Stimulated activated CD4-positive, alpha-beta T cell treated with anti-CD3 and anti-CD28 coated beads, Interleukin-4, amount 100 ng/mL, for 48 hours (primary cell): ENCODE data around the gene ADAMTS9.

ENCODE experiments used
- DNase-seq, 2 donors: peaks; one replicate each; pipeline ENCODE4 v3.0.0-alpha.2; 2020; ENCODE audit warnings: low read depth in 2 of 2

ADAMTS9 gene, protein sequence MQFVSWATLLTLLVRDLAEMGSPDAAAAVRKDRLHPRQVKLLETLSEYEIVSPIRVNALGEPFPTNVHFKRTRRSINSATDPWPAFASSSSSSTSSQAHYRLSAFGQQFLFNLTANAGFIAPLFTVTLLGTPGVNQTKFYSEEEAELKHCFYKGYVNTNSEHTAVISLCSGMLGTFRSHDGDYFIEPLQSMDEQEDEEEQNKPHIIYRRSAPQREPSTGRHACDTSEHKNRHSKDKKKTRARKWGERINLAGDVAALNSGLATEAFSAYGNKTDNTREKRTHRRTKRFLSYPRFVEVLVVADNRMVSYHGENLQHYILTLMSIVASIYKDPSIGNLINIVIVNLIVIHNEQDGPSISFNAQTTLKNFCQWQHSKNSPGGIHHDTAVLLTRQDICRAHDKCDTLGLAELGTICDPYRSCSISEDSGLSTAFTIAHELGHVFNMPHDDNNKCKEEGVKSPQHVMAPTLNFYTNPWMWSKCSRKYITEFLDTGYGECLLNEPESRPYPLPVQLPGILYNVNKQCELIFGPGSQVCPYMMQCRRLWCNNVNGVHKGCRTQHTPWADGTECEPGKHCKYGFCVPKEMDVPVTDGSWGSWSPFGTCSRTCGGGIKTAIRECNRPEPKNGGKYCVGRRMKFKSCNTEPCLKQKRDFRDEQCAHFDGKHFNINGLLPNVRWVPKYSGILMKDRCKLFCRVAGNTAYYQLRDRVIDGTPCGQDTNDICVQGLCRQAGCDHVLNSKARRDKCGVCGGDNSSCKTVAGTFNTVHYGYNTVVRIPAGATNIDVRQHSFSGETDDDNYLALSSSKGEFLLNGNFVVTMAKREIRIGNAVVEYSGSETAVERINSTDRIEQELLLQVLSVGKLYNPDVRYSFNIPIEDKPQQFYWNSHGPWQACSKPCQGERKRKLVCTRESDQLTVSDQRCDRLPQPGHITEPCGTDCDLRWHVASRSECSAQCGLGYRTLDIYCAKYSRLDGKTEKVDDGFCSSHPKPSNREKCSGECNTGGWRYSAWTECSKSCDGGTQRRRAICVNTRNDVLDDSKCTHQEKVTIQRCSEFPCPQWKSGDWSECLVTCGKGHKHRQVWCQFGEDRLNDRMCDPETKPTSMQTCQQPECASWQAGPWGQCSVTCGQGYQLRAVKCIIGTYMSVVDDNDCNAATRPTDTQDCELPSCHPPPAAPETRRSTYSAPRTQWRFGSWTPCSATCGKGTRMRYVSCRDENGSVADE (N-terminal part only)

DNA sequence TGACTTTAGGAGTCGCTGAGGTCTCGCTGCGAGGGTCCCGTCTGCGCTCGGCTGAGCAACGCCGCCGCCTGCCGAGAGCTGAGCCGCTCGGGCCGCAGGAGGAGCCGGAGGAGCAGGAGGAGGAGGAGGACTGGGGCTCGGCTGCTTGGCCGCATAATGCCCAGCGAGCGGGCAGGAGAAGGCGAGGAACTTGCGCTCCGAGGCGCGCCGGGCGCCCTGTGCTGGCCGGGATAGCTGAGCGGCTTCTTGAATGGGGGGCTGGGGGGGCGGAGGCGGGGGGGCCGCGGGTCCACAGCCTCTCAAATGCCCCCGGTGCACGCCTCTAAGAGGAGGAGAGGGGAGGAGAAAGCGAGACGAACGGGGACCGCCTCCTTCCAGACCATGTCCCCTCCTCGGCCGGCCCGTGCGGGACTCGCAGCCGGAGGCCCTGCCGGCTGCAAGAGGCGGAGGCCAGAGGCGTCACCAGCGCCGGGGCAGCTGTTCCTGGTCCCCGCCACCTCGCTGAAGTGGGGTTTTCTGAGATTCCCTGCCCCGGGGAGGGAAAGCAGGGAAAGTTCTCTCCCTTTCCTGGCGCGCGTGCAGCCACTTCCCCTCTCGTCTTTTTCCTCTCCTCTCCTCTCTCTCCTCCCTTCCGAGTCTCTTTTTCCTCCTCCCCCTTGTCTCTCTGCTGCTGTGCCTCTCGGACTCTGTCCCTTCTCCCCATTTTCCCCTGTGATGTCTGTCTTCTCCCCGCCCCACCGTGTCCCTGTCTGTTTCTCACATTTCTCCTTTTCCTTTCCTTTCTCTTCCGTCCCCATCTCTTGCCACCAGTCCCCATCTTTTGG, at the start of gene ADAMTS9:
Gene ADAMTS9 (minus strand): TSS at position 220 of the 824 bp plus-strand sequence. CDS start 343 bp downstream, outside the sequence.
- no peak for DNase-seq

DNA sequence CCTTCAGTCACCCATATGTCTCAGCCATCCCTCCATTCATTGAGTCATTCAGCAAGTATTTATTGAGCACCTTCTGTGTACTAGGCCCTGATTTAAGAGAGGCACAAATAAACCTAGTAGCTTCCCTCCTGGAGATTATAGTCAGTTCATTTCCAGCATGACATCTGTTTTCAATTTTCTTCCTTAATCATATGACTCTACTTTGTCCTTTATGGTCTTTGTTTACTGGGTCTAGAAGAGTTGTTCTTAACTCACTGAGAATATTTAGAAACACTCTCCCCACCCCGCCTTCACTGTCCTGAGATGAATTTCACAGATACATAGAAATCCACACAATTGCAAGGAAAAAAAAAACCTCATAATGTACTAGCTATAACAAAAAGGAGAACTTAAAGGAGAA, 44.8 kb upstream of the ADAMTS9 start:
- no peak for DNase-seq

DNA sequence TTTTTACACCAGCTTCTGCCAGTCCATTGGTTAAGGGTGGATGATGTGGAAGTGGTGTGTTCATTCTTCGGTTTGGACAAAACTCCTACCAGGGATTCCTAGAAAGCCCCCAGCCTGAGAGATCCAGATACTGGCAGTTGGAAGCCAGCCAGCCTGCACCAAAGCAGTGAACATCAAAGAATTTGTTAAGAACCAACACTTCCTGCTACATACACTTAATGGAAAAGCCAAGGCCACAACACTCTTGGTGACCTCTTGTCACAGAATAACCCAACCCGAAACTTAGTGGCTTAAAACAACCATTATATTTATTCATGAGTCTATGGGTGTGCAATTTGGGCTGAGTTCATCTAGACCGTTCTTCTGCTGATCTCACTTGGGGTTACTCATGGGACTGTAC, 42.9 kb upstream of the ADAMTS9 start:
- DNase-seq, result no peak

DNA sequence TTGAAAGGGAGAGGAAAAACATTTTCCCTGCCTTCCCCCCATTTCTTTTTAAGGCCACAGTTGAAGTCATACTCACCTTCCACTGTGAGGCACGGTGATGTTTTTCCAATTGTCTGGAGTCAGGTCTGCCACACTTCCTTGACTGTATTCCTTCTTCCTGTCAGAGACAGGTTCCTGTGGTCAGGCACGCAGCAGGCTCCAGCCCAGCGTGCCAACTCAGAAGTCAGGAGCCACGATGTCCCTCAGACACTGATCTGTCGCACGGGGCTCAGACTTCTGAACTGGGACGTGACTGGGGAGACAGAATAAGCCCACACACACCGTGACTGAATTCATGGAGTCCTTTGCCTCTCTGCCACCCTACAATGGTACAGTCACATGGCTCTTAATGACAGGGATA, 41.2 kb upstream of the ADAMTS9 start:
- no peak for DNase-seq

DNA sequence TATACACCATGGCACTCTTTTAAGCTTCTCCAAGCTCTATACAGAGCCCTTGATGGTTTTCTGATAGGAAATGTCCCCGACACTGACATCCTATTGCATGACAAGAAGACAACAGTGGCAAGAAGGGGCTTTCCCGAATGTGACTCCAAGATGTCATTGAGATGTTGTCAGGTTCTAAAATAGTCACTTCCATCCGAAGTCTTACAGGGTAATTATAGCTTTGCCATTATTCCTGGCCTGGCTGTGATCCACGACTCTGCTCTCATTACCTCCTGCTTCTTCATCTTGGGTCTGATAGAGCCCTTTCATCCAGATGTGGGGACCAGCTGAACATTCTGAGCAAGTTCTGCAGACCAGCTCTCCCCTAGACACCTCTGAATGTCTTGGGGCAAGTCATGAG, 40.6 kb upstream of the ADAMTS9 start:
- no peak for DNase-seq

DNA sequence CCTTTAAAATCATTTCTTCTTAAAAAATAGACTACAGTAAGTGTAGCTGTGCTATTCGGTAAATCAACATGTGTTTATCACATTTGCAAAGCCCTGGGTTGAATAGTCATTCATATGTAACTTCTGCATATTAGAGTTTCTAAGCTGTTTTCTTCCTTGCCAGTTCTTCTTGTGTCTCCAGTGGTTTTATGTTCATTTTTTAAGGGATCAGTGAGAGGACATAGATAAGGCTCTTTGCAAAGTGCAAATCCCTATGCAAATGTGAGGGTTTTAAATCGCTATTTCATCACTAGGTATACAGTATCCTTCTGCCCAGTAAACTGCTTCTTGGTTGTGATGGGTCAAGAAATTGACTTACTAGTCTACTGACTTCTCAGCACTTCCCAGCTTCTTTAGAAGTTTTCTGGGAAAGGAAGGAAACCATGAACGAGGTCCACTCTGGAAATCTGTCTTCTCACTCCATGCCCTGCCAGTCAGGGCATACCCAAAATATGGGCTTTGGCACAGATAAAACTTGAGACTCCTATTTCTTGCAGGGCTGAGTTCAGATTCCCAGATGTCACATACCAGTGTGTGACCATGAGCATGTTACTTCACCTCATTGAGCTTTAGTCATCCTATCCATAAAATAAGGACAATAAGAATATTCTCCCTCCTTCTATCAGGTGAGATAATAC, 38.8 kb upstream of the ADAMTS9 start:
- no peak for DNase-seq

DNA sequence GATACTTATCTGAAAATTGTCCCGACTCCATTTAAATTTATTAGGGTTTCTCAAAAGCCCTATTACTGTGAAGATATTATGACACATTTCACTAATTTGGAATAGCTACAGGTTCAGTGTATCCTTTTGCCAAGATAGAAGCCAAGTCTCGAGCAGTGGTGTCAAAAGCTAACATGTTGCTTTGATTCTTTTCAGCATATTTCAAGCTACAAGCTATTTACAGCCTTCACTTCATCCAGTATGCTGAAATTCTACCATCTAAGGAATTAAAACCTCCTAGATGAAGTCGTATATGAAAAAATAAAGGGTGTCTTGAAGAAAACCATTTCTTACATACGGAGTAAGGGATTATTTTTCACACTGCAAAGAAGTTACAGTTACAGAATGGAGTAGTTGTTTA, 31.2 kb upstream of the ADAMTS9 start:
- DNase-seq, result no peak

DNA sequence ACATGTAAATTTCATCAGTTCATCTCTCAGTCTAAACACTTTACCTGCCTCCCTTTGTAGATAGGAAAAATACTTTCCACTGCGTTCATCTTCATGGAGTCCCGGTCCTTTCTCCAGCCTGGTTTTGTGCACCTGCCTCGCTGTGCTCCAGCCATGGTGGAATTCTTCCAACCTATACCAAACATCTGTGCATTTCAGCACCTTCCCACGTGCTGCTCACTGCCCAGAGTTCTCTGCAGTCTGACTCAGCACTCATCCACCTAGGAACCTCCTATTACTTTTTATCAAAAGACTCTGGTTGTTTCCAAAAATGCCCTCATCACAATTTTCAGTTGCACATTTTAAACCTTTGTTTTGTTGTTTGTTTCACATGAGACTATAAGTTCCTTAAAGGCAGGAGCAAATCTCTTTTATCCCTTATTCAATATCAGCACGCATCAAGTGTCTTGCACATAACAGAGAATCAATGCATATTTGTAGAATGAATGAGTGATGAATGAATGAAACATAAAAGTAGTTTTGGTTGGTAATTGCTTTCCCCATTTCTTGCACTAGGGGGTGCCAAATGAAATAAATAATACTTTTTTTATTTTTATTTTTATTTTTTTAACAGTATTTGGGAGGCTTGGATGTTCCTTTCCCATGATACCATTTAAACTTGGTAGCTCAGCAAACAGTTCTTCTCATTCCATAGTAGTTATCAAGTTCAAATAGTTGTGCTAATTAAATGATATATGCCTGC, 30.2 kb upstream of the ADAMTS9 start:
- DNase-seq, result no peak

DNA sequence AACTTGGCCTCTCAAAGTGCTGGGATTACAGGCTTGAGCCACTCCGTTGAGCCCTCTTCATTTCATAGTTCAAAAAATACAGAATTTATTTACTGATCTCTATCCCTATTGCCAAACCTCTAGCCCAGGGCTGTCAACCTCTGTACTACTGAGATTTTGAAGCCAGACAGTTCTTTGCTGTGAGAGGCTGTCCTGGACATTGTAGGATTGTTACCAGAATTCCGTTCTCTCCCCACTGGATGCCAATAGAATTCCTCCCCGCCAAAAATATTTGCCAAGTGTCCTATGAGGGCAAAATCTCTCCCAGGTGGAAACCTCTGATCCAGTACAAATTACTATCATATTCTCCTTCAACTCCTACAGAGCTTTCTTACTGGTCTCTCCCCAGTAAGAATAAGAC, 29.6 kb upstream of the ADAMTS9 start:
- DNase-seq, result no peak

DNA sequence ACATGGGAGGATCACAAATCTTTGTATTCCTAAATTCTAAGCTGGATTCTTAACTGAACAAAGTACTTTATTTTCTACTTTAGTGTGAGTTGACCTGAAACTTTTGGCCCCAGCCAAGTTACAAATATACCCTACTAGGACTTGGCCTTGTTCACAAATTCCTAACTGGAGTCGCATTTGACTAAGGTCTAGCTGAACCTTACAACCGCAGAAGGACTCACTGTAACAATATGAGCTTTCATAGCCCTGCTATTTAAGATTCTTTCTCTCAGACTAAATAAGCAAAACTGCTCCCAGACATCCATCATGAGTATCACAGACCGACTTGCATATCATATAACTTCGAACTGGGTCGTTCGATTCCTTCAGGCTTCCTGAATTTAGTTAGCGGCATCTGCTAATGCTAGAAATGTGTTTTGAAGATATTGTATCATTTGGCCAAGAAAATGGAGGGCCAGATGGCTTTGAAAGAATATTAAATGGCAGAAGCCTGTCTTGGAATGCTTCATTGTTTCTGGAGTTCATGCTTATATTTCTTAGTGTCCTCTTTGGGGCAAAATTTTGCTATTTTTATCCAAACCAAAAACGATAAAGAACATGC, 28.4 kb upstream of the ADAMTS9 start:
- no peak for DNase-seq

DNA sequence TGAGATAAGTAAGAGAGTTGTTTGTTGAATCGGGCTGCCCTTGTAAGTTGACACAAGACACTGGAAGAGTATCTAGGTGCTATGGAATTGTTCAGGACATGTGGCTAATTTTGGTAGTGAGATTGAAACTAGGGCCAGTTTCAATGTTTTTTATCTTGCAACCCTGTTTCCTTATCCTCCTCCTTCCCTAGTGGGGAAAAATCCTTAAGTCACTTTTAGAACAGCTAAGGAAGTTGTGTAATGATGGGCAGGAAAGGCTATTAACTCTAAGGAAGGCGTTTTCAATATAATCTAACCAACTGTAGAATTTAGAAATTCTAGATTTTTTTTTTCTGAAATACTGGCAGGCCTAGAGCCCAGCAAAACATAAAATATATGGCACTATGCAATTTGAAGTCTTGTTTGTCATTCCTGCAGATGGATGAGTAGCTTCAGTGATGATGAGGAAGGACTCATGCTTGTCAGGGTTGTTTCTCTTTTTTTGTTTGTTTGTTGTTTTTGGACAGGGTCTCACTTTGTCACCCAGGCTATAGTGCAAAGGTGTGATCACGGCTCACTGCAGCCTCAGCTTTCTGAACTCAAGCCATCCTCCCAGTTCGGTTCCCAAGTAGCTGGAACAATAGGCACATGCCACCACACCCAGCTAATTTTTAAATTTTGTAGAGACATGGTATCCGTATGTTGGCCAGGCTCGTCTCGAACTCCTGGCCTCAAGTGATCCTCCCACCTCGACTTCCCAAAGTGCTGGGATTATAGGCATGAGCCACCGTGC, 27.6 kb upstream of the ADAMTS9 start:
- DNase-seq, result no peak

DNA sequence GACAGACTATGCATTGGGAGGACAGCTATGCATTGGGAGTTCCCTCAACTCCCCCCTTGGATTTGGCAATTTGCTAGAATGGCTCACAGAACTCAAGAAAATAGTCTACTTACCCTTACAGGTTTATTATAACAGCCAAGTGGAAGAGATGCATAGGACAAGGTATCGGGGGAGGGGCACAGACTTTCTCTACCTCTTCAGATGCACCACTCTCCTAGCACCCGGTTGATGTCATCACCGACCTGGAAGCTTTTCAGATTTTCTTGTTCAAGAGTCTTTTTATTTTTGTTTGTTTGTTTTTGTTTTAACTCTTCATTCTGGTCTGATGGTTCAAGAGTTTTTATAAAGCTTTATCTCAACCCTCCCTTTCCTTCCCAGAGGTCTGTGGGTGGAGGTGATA, 20.7 kb upstream of the ADAMTS9 start:
- no peak for DNase-seq

DNA sequence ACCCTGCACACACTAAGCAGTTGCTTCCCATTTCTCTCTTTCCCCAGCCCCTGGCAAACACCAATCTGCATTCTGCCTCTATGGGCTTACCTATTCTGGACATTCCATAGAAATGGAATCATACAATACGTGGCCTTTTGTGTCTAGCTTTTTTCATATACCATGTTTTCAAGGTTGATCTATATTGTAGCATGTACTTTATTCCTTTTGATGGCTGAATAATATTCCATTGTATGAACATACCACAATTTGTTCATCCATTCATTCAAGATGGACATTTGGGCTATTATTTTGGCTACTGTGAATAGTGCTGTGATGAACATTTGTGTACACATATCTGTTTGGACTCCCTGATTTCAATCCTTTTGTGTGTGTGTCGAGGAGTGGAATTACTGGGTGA, 18.1 kb upstream of the ADAMTS9 start:
- no peak for DNase-seq

DNA sequence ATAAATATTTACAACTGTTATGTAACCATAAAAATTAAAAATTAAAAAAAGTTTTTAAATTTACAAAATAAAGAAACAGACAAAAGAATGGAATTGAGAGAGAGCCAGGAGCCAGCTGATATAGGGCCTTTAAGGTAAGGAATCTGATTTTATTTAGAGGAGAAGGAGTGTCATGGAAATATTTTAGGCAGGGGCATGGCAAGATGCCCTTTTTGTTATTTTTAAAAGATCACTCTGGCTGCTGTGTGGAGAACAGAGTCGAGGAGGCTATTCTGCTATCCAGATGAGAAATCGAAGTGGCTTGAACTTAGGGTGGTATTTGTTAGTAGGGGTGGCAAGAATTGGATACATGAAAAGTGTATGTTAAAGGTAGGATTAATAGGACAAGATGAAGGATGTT, 9.1 kb upstream of the ADAMTS9 start:
- no peak for DNase-seq

DNA sequence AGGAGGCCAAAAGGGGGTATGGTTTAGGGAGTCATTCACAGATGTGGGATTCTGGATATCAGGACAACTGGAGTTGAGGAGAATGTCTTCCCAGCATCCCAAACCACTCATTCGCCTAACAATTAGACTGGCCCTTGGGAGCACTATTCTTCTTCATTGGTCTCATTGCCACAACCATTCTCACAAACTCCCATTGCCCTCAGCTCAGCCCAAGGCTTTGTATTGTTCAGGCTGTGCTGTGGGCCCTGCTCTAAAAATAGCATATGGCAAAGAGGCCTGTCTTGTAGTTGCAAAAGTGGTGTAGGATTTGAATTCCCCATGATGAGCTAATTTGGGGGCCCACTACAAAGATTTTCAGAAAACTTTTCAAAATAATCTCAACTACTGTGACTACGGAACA, 6.3 kb upstream of the ADAMTS9 start:
- no peak for DNase-seq

DNA sequence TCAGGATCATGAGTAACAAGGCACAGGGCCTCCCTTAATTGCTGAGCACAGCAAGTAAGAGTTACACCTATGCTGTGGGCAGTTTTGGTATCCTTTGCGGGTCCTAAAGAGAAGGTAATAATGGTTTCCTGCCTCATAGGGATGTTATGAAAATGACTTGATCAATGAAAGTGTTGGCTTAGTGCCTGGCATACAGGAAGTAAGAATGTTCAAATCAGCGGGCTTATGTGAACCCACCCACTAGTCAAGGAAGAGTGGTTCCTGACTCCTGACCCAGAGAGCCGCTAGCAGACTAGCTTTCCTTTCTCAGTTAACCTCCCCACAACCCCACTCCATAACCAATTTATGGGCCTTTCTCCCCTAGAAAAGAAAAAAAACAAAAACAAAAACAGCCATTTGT, 5.2 kb upstream of the ADAMTS9 start:
- no peak for DNase-seq

DNA sequence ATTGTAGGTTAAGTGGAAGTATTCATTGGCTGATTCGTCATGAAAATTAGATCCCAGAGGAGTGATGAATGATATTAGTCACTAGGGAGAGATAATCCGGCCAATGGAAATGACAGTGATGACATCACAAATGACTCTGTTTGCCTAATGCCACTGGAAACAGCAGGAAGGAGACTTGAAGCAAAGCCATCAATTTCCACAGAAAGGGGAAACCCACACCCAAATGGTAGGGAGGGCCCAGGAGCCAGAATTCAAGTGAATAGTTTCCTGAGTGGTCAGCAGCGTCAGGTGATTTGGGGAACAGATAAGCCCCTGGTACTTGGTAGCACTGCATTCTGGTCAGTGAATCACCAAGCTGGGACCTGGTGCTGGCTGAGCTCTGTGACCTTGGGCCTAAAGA, 3.3 kb upstream of the ADAMTS9 start:
- DNase-seq, result no peak

DNA sequence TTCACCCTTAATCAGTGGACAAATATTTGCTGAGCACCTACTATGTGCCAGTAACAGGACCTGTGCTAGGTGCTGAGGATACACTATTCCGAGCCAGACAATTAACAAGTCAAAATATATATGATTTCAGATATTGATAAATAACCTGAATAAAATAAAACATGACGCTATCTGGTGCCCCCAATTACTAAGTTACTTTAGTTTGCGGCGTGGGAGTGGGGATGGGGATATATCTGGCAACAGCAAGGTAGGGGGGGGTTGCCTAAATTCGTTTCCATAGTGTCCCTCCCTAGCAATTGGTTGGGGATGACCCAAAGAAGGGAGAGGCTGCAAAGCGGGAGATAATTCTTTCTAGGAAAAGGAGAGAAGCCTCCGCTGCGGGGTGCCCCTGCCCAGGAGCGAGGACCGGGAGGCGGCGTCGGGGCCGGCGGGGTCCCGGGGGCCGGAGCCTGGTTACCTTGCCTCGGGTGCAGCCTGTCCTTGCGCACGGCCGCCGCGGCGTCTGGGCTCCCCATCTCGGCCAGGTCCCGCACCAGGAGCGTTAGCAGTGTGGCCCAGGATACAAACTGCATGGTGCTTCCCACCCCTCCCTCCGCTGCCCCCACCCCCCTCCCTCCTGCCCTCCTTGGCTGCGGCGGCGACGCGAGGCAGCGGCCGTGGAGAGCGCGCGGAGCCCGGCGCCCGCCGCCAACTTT, 567 bp downstream of the ADAMTS9 start:
- DNase-seq, result no peak
